H9 (cell line): ENCODE measurements around the gene KIF22. TPM values are rescaled to one million over a fixed set of nuclear protein-coding genes. Genes with fewer than 3 reads are reported as not detected.
A peak's percentile ranks its signal among the peaks of the same experiment; 100 is the strongest.

Experiments
- DNase-seq: peaks from one replicate; pipeline ENCODE4 v3.0.0-alpha.2; 2017
- H2AFZ ChIP-seq: one replicate; pipeline ENCODE4 v1.6.1; 2013; ENCODE audit warnings: mild to moderate bottlenecking, low read length, control low read depth, moderate library complexity
- H2AK5ac ChIP-seq: 2 replicates; pipeline ENCODE4 v1.6.1; 2013; ENCODE audit warnings: low read length, control low read depth, mixed read lengths; ENCODE audit not compliant: insufficient read length
- H2BK120ac ChIP-seq: one replicate; pipeline ENCODE4 v1.6.1; 2013; ENCODE audit warnings: low read depth, mild to moderate bottlenecking, low read length, control low read depth, inconsistent platforms; ENCODE audit not compliant: poor library complexity, severe bottlenecking
- H2BK12ac ChIP-seq: 2 replicates; pipeline ENCODE4 v1.6.1; 2013; ENCODE audit warnings: low read length, control low read depth, mixed read lengths, low read depth; ENCODE audit not compliant: insufficient read length
- H2BK15ac ChIP-seq: 2 replicates; pipeline ENCODE4 v1.6.1; 2013; ENCODE audit warnings: low read depth, low read length, control low read depth
- H2BK20ac ChIP-seq: one replicate; pipeline ENCODE4 v1.6.1; 2013; ENCODE audit warnings: low read depth, mild to moderate bottlenecking, low read length, control low read depth, inconsistent platforms; ENCODE audit not compliant: poor library complexity, severe bottlenecking
- H2BK5ac ChIP-seq: 2 replicates; pipeline ENCODE4 v1.6.1; 2013; ENCODE audit warnings: low read length, control low read depth, mixed read lengths; ENCODE audit not compliant: insufficient read length
- H3K14ac ChIP-seq: 2 replicates; pipeline ENCODE4 v1.6.1; 2013; ENCODE audit warnings: low read length, control low read depth; ENCODE audit not compliant: insufficient read depth
- H3K18ac ChIP-seq: 2 replicates; pipeline ENCODE4 v1.6.1; 2013; ENCODE audit warnings: low read depth, mild to moderate bottlenecking, mixed read lengths, low read length, control low read depth; ENCODE audit not compliant: insufficient read length
- H3K23ac ChIP-seq: 2 replicates; pipeline ENCODE4 v1.6.1; 2013; ENCODE audit warnings: low read length, control low read depth, mixed read lengths, low read depth; ENCODE audit not compliant: insufficient read length
- H3K23me2 ChIP-seq: 2 replicates; pipeline ENCODE4 v1.6.1; 2013; ENCODE audit warnings: low read depth, mild to moderate bottlenecking, mixed read lengths, low read length, control low read depth; ENCODE audit not compliant: insufficient read length, poor library complexity, severe bottlenecking
- H3K27ac ChIP-seq: 2 replicates; pipeline ENCODE4 v1.5.1; 2013; ENCODE audit warnings: low read length, control low read depth, mixed read lengths, low read depth; ENCODE audit not compliant: insufficient read length
- H3K27me3 ChIP-seq: 2 replicates; pipeline ENCODE4 v1.6.1; 2013; ENCODE audit warnings: low read length, control low read depth, inconsistent platforms; ENCODE audit not compliant: insufficient read depth
- H3K4ac ChIP-seq: 2 replicates; pipeline ENCODE4 v1.6.1; 2013; ENCODE audit warnings: low read depth, mild to moderate bottlenecking, control low read depth, inconsistent platforms, low read length, moderate library complexity
- H3K4me1 ChIP-seq: 2 replicates; pipeline ENCODE4 v1.6.1; 2013; ENCODE audit warnings: low read length, control low read depth, inconsistent platforms; ENCODE audit not compliant: insufficient read depth
- H3K4me2 ChIP-seq: 2 replicates; pipeline ENCODE4 v1.6.1; 2013; ENCODE audit warnings: low read length, control low read depth, mixed read lengths; ENCODE audit not compliant: insufficient read length, insufficient read depth
- H3K56ac ChIP-seq: 2 replicates; pipeline ENCODE4 v1.6.1; 2013; ENCODE audit warnings: low read depth, mild to moderate bottlenecking, mixed read lengths, low read length, control low read depth; ENCODE audit not compliant: insufficient read length
- H3K79me1 ChIP-seq: 2 replicates; pipeline ENCODE4 v1.6.1; 2013; ENCODE audit warnings: low read depth, mild to moderate bottlenecking, moderate library complexity, low read length, control low read depth, inconsistent platforms; ENCODE audit not compliant: insufficient read depth, poor library complexity, severe bottlenecking
- H3K79me2 ChIP-seq: 2 replicates; pipeline ENCODE4 v1.6.1; 2013; ENCODE audit warnings: low read length, control low read depth, inconsistent platforms; ENCODE audit not compliant: insufficient read depth
- H3K9ac ChIP-seq: 2 replicates; pipeline ENCODE4 v1.6.1; 2013; ENCODE audit warnings: low read length, control low read depth, mixed read lengths; ENCODE audit not compliant: insufficient read length; ENCODE audit errors: extremely low read depth
- H3K9me3 ChIP-seq: one replicate; pipeline ENCODE4 v1.6.1; 2013; ENCODE audit warnings: low read depth, low read length, inconsistent platforms; ENCODE audit not compliant: control insufficient read depth
- H3T11ph ChIP-seq: one replicate; pipeline ENCODE4 v1.6.1; 2013; ENCODE audit warnings: mild to moderate bottlenecking, low read length, control low read depth, inconsistent platforms
- H4K20me1 ChIP-seq: one replicate; pipeline ENCODE4 v1.6.1; 2013; ENCODE audit not compliant: control insufficient read depth, insufficient read length, insufficient read depth
- H4K5ac ChIP-seq: 2 replicates; pipeline ENCODE4 v1.6.1; 2013; ENCODE audit warnings: low read depth, mild to moderate bottlenecking, mixed read lengths, low read length, control low read depth; ENCODE audit not compliant: insufficient read length
- H4K8ac ChIP-seq: replicated peaks from 2 replicates; pipeline ENCODE4 v1.6.1; 2013; ENCODE audit warnings: low read length, control low read depth, mixed read lengths, low read depth; ENCODE audit not compliant: insufficient read length
- H4K91ac ChIP-seq: 2 replicates; pipeline ENCODE4 v1.6.1; 2013; ENCODE audit warnings: low read depth, mild to moderate bottlenecking, moderate library complexity, mixed read lengths, low read length, control low read depth; ENCODE audit not compliant: insufficient read length
- H3K27ac Mint-ChIP-seq, 3 experiments: 2 replicates in 2 of 3; 3 replicates in 1 of 3; pipeline ENCODE4 v1.8.0; 2020 to 2021; ENCODE audit warnings: mixed read lengths in 3 of 3, mild to moderate bottlenecking in 1 of 3, moderate library complexity in 1 of 3
- H3K27me3 Mint-ChIP-seq: 2 replicates; pipeline ENCODE4 v1.8.0; 2021; ENCODE audit warnings: low read depth, mild to moderate bottlenecking, moderate library complexity, mixed read lengths
- H3K36me3 Mint-ChIP-seq, 3 experiments: 2 replicates in 2 of 3; 3 replicates in 1 of 3; pipeline ENCODE4 v1.8.0; 2020 to 2021; ENCODE audit warnings: low read depth in 3 of 3, mixed read lengths in 3 of 3; ENCODE audit not compliant: insufficient read depth in 1 of 3
- H3K4me1 Mint-ChIP-seq, 2 experiments: 2 replicates each; pipeline ENCODE4 v1.8.0; 2020; ENCODE audit warnings: mixed read lengths in 2 of 2
- H3K4me3 Mint-ChIP-seq, 2 experiments: 2 replicates in 1 of 2; 3 replicates in 1 of 2; pipeline ENCODE4 v1.8.0; 2020 to 2021; ENCODE audit warnings: mild to moderate bottlenecking in 2 of 2, mixed read lengths in 2 of 2, moderate library complexity in 1 of 2
- H3K9me3 Mint-ChIP-seq, 2 experiments: 2 replicates in 1 of 2; 3 replicates in 1 of 2; pipeline ENCODE4 v1.8.0; 2020; ENCODE audit warnings: mild to moderate bottlenecking in 2 of 2, mixed read lengths in 2 of 2, moderate library complexity in 1 of 2
- WGBS: extraction: QIAGEN DNeasy Blood & Tissue Kit; methylation state at CpG from one replicate; pipeline ENCODE4 v1.1.7; 2013; ENCODE audit warnings: missing lambda C conversion rate, low lambda C conversion rate, mixed read lengths; ENCODE audit not compliant: insufficient read length; ENCODE audit errors: extremely low coverage; 5-methylcytosine and 5-hydroxymethylcytosine counted together
- total RNA-seq: library from RNA; stranded (reverse); gene quantifications from 2 replicates; pipeline ENCODE4 v1.2.1, GENCODE V29; 2021
- TF ChIP-seq, protein P1 (sequence below): fragments of 200-600 bp; sonication (generic); conservative IDR thresholded peaks from 3 replicates; pipeline ENCODE4 v1.8.0; 2021; ENCODE audit warnings: antibody characterized with exemption, mild to moderate bottlenecking

KIF22 gene
- total RNA-seq, 1 experiment from 2014 or later = 151 TPM

DNA sequence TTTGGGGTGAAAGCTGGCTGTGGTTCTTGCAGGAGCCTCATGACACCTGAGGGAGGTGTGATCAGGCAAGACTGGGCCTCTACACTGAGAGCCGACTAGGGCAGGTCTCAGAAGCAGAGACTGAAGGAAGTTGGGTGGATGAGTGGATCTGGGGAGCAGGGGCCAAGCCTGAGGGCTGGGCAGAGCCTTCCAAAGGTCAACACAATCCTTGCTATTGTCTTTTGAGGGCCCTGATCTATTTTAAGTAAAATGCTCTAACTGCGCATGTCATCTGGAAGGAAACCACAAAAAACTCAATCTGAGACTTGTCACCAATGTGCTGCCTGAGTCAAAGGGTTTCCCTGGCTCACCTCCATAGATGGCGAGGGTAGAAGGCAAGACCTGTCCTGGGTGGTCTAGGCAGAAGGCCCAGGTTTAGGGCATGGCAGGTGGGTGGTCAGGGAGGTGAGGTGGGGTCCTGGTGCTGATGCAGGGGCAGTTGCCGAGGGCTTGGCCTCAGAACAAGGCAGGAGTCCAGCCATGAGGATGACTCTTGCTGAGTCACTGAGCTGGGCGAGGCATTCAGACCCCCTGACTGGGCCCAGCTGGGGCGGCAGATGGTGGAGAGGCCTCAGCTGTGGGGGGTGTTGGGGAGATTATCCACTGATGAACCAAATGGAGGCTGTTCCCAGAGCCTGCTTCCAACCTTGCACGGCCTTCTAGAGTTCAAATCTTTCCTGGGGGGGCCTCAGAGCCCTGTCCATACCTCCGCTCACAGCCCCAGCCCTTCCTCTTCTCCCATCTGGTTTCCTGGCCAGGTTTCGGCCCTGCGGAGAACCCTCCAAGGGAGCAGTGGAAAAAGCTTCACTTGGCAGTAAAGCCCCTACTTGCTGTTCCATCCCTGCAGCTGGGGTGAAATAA lies 34.8 kb downstream of the KIF22 start:
- Histone ChIP-seq H3K27me3 (no peaks in the 10 kb centered on the region), H4K20me1 (no peaks in the 10 kb centered on the region), H3K23me2 (no peaks in the 10 kb centered on the region), H3K79me1 (no peaks in the 10 kb centered on the region), H3K14ac (peak overlapping the region; percentile 50), H4K5ac (no peak overlapping the region), H3K18ac (peak overlapping the region; percentile 43), H2BK120ac (no peak overlapping the region), H3K56ac (no peak overlapping the region), H3K9me3 (no peaks in the 10 kb centered on the region), H3K27ac (no peak overlapping the region), H2AK5ac (no peak overlapping the region), H2BK5ac (no peak overlapping the region), H3K79me2 (no peaks in the 10 kb centered on the region), H3K4ac (no peak overlapping the region), H3K9ac (no peak overlapping the region), H4K91ac (no peak overlapping the region), H3K4me1 (no peaks in the 10 kb centered on the region), H2AFZ (no peak overlapping the region), H2BK20ac (no peak overlapping the region), H2BK12ac (no peak overlapping the region), H3K23ac (no peak overlapping the region), H3K4me2 (no peak overlapping the region), H4K8ac (no peak overlapping the region), H3T11ph (no peak overlapping the region), H2BK15ac (no peak overlapping the region)
- H3K36me3 Mint-ChIP-seq = peaks cover 3 to 7% (median 5%) of the 10 kb centered on the region in 3 experiments; a peak in 5 of 7 replicates
- TF ChIP-seq, protein P1, sequence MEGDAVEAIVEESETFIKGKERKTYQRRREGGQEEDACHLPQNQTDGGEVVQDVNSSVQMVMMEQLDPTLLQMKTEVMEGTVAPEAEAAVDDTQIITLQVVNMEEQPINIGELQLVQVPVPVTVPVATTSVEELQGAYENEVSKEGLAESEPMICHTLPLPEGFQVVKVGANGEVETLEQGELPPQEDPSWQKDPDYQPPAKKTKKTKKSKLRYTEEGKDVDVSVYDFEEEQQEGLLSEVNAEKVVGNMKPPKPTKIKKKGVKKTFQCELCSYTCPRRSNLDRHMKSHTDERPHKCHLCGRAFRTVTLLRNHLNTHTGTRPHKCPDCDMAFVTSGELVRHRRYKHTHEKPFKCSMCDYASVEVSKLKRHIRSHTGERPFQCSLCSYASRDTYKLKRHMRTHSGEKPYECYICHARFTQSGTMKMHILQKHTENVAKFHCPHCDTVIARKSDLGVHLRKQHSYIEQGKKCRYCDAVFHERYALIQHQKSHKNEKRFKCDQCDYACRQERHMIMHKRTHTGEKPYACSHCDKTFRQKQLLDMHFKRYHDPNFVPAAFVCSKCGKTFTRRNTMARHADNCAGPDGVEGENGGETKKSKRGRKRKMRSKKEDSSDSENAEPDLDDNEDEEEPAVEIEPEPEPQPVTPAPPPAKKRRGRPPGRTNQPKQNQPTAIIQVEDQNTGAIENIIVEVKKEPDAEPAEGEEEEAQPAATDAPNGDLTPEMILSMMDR = no peak
- peaks cover 20 to 23% of the 10 kb centered on the region in 2 experiments for H3K4me1 Mint-ChIP-seq
- no peak overlapping the region for H3K4me3 Mint-ChIP-seq
- no peaks in the 10 kb centered on the region for H3K27me3 Mint-ChIP-seq
- no CpG with 5 or more reads among the region's 10 CpGs for WGBS
- no peak for DNase-seq
- H3K9me3 Mint-ChIP-seq = no peaks in the 10 kb centered on the region
- H3K27ac Mint-ChIP-seq = peak overlapping the region; percentile 95 to 98 (median 95)
